Measurements from ENCODE around the gene ALKBH8.

ALKBH8 gene

DNA sequence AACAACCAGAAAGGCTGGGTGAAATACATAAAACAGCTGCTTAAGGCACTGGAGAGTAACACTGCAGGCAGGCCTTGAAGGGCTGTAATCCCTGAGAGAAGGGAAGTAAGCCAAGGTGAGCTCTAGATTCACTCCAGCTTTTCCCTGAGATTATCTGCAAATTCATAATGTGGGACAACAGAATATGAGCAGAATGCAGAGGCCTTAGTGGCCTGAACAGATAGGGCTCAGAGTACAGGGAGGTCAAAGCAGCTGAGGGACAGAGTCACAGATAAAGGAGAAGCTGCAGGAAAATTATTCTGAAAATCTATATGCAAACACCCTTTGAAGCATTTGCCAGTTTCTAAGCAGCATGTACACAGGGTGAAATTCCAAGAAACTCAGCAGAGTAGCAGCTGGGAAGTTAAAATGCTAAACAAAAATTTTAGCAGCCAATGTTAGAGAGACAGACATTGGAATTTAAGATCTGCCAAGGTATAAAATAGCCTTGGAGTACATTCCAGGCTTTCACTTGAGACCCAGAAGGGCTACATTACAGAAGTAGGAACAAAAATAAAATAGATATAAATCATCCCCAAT, 59.8 kb downstream of the ALKBH8 start:
- TF ChIP-seq, protein P1, sequence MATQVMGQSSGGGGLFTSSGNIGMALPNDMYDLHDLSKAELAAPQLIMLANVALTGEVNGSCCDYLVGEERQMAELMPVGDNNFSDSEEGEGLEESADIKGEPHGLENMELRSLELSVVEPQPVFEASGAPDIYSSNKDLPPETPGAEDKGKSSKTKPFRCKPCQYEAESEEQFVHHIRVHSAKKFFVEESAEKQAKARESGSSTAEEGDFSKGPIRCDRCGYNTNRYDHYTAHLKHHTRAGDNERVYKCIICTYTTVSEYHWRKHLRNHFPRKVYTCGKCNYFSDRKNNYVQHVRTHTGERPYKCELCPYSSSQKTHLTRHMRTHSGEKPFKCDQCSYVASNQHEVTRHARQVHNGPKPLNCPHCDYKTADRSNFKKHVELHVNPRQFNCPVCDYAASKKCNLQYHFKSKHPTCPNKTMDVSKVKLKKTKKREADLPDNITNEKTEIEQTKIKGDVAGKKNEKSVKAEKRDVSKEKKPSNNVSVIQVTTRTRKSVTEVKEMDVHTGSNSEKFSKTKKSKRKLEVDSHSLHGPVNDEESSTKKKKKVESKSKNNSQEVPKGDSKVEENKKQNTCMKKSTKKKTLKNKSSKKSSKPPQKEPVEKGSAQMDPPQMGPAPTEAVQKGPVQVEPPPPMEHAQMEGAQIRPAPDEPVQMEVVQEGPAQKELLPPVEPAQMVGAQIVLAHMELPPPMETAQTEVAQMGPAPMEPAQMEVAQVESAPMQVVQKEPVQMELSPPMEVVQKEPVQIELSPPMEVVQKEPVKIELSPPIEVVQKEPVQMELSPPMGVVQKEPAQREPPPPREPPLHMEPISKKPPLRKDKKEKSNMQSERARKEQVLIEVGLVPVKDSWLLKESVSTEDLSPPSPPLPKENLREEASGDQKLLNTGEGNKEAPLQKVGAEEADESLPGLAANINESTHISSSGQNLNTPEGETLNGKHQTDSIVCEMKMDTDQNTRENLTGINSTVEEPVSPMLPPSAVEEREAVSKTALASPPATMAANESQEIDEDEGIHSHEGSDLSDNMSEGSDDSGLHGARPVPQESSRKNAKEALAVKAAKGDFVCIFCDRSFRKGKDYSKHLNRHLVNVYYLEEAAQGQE (IDR thresholded peaks at IDR 0.05; ENCODE audit: insufficient read depth in 1 of 2, low read depth in 2 of 2, low read length in 2 of 2) = no peak
- TF ChIP-seq TAF1 (IDR thresholded peaks at IDR 0.05; ENCODE audit: borderline replicate concordance, insufficient read depth, low read length) = no peak
- TF ChIP-seq SIN3A (IDR thresholded peaks at IDR 0.05; ENCODE audit: borderline replicate concordance, insufficient read depth, low read length) = no peak
- TF ChIP-seq POLR2AphosphoS5 (IDR thresholded peaks at IDR 0.05; ENCODE audit: low read depth, low read length) = no peak
- no peak for TF ChIP-seq FOXP2 (optimal IDR thresholded peaks at IDR 0.05; ENCODE audit: borderline replicate concordance, extremely low read depth, extremely low read length, insufficient read depth)

DNA sequence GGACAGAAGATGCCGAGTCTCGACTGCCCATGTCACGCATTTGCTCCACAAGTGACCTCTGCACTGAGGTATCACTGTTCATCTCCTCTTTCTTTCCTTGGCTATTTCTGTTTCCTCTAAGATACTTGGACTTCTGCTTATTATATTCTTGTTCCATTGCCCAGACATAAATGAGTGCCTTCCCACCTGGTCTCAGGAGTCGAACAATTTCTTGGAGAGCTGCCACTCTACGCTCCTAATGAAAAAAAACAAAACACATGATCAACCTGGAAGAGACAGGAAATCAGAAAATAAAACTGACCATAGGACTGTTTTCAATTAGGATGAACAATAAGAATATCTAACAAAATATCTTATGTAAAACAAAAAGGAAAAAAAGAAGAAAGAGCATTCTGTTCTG, 60.6 kb downstream of the ALKBH8 start:
- TF ChIP-seq TAF1 (IDR thresholded peaks at IDR 0.05; ENCODE audit: borderline replicate concordance, insufficient read depth, low read length) (no peak), FOXP2 (optimal IDR thresholded peaks at IDR 0.05; ENCODE audit: borderline replicate concordance, extremely low read depth, extremely low read length, insufficient read depth) (no peak), SIN3A (IDR thresholded peaks at IDR 0.05; ENCODE audit: borderline replicate concordance, insufficient read depth, low read length) (no peak), POLR2AphosphoS5 (IDR thresholded peaks at IDR 0.05; ENCODE audit: low read depth, low read length) (no peak)
- TF ChIP-seq, protein P1 (IDR thresholded peaks at IDR 0.05; ENCODE audit: insufficient read depth in 1 of 2, low read depth in 2 of 2, low read length in 2 of 2) = no peak

DNA sequence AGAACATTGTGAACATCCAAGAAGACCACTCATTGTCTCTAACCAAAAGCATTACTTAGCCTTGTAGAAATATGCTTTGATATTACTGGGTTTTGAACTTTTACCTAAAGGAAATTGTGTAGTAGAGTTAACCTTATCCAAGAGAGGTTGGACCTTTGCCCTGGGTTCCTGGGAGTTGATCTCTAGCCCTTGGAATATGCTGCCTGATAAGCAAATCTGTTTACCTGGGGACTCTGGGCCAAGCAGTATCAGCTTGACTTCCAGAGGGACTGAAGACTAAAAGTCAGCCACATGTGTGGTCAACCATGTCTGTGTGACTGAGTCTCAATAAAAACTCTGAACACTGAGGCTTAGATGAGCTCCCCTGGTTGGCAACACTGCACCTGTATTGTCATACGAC, 63.8 kb downstream of the ALKBH8 start:
- TF ChIP-seq POLR2AphosphoS5 (IDR thresholded peaks at IDR 0.05; ENCODE audit: low read depth, low read length) (no peak), SIN3A (IDR thresholded peaks at IDR 0.05; ENCODE audit: borderline replicate concordance, insufficient read depth, low read length) (no peak), TAF1 (IDR thresholded peaks at IDR 0.05; ENCODE audit: borderline replicate concordance, insufficient read depth, low read length) (no peak), FOXP2 (optimal IDR thresholded peaks at IDR 0.05; ENCODE audit: borderline replicate concordance, extremely low read depth, extremely low read length, insufficient read depth) (no peak)
- TF ChIP-seq, protein P1 (IDR thresholded peaks at IDR 0.05; ENCODE audit: insufficient read depth in 1 of 2, low read depth in 2 of 2, low read length in 2 of 2) = no peak

DNA sequence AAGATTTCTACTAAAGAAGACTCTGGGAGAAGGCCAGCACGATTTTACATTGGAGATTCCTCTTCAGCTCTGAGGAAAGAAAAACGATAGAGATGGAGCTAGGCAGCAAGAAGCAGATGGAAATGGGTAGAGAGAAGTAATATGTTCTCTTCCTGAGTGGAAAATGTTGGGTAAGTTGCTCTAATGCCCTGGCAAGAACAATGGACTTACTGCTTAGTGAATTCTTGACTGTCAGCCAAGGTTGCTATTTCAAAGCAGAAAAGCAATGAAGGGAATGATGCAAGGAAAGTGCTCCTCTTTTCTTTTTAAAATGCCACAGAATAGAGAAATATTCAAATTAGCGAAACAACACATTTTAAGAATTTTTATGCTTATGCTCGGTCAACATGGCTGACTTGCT, 69.5 kb downstream of the ALKBH8 start:
- TF ChIP-seq FOXP2 (optimal IDR thresholded peaks at IDR 0.05; ENCODE audit: borderline replicate concordance, extremely low read depth, extremely low read length, insufficient read depth) (no peak), TAF1 (IDR thresholded peaks at IDR 0.05; ENCODE audit: borderline replicate concordance, insufficient read depth, low read length) (no peak)

DNA sequence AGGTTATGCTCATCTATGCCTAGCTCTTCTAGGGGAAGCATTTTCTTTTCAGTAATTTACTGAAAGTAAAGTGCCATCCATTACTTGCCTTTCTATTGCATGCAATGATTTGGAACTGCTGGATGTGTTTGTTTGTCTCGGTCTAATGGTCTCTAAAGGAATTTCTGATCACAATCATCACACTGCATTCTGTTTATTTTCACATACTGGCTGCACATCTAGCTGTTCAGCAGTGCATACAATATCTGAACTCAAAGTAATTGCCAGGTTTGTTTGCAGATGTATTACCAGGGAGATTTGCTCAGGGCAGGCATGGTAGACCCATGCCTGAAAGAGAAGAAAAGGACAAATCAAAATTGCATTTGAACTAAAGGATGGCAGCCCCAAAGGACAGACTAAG, 71.5 kb downstream of the ALKBH8 start:
- TF ChIP-seq, protein P1 (IDR thresholded peaks at IDR 0.05; ENCODE audit: insufficient read depth in 1 of 2, low read depth in 2 of 2, low read length in 2 of 2) = no peak
- TF ChIP-seq TAF1 (IDR thresholded peaks at IDR 0.05; ENCODE audit: borderline replicate concordance, insufficient read depth, low read length) (no peak), POLR2AphosphoS5 (IDR thresholded peaks at IDR 0.05; ENCODE audit: low read depth, low read length) (no peak), SIN3A (IDR thresholded peaks at IDR 0.05; ENCODE audit: borderline replicate concordance, insufficient read depth, low read length) (no peak), FOXP2 (optimal IDR thresholded peaks at IDR 0.05; ENCODE audit: borderline replicate concordance, extremely low read depth, extremely low read length, insufficient read depth) (no peak)

Data from PFSK-1 (cell line).